Cerebellar cortex (tissue), 1 donor: ENCODE results near the gene SAFB.
"Not testable (repeated sequence)": the region's sequence is repeated elsewhere in the genome, so short reads cannot be mapped to it uniquely, and the experiment has no call there.

ENCODE experiments used
- DNase-seq: peaks from one replicate; pipeline ENCODE4 v3.0.0-alpha.2; 2015; ENCODE audit warnings: low spot score

Gene SAFB

DNA sequence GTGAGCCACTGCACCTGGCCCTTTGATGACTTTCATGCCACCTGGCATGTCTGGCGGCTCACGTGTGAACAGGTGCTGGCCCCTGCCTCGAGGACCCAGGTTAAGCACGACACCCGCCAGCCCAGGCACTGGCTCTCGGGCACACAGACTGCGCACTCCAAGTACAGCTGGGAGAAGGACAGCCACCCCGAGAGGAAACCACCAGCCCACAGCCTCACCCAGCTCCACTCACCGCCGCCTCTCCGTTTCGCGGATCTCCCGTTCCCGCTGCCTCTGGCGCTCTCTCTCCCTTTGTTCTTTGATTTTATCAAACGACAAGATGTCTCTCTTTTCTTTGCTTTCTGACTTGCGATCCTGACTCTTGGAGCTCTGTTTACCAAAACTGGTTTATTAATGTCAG, 27.8 kb upstream of the SAFB start:
- DNase-seq: no peak

DNA sequence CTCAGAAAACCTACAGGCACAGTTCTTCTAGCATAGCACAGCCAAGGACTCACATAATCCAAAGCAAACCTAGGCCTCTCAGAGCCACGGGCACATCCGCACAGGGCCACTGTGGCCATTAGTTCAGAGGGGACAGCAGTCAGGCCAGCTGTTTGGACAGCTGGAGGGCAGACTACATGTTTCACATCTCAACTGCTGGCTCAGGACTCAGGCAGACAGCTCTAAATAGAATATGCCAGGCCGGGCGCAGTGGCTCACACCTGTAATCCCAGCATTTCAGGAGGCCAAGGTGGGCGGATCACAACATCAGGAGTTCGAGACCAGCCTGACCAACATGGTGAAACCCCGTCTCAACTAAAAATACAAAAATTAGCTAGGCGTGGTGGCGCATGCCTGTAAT, 27.1 kb upstream of the SAFB start:
- no peak for DNase-seq

DNA sequence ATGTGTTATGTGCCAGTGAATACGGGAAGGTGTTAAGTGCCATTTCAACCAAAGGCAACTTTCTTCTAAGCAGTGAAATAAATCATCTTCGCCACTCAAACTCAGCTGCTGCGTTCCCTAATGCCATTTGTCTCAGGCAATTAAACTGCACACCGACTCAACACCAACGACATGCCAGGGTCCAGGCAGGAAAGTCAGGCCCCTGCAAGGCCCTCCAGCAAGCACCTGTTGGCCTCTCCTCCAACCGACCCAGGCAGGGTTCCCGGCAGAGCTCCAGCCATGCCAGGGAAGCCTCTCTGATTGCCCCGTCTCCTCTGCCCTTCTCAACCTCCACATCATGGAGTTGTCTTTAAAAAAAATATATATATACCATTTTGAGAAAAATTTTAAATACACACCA, 22.1 kb upstream of the SAFB start:
- no peak for DNase-seq

DNA sequence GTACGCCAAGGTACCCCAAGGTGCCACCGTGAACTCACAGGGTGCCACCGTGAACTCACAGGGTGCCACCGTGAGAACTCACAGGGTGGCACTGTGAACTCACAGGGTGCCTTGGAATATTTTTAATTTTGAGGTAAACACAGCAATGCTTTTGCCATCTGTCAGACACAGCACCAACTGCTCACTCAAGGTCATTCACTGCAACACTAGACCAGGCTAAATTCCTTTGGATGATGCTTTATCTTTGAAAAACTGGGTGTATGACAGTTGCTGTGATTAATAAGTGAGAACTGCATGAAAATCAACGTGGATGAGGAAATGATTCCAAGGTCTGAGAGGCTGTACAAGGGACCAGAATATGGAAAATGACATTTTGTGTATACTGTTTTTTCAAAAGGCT, 19.3 kb upstream of the SAFB start:
- DNase-seq: no peak

GRCh38 chr19:5605362-5605761, 17.5 kb upstream of the SAFB start:
- no peak for DNase-seq

GRCh38 chr19:5607318-5608275, 15.3 kb upstream of the SAFB start:
- no peak for DNase-seq

DNA sequence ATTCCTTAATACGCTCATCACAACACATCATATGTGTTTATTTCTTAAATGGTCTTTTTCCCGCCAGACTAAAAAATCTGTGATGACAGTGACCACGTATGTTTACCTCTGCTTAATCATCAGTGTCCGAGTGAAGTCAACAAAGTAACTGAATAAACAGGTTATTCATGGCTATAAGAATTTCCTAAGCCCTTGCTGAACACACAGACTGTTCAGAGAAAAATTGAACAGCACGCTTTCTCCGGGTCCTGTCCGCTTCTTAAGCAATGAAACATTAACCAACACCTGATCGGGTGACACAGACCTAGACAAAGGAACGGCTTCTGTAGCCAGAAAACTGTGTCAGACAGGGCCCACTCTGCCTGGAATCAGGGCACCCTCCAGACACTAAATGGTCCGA, 14.6 kb upstream of the SAFB start:
- DNase-seq: no peak

DNA sequence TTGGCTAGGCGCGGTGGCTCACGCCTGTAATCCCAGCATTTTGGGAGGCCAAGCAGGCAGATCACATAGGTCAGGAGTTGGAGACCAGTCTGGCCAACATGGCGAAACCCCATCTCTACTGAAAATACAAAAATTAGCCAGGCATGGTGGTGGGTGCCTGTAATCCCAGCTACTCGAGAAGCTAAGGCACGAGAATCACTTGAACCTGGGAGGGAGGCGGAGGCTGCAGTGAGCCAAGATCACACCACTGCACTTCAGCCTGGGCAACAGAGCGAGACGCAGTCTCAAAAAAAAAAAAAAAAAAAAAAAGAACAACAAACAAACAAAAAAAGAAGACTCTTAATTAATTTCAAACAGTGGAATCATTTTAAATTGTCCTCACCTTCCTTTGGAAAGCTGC, 14.1 kb upstream of the SAFB start:
- DNase-seq: not testable (repeated sequence)

DNA sequence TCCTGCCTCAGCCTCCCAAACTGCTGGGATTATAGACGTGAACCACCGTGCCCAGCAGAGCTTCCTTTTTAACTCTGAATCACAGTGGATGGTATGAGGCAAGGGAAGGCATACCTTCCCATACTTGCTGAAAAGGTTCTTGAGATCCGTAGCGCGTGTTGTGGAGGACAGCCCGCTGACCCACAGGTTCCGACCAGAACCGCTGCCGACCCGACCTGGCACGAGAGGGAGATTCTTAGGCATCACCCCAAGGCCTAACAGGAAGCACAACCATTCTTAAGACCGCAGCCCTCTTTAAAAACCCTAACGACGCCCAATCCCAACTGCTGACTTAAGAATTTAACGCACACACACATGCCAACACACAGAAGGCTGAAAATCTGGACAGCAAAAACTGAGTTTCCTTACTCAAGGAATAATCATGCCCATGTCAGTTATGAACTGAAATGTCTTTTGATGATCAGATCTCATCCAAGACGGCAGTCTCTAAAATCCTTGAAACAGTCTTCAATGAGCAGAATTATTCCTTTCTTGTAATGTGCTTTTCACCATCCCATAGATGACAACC, 12.9 kb upstream of the SAFB start:
- DNase-seq: no peak

GRCh38 chr19:5612891-5613865, 9.7 kb upstream of the SAFB start:
- no peak for DNase-seq

- no peak for DNase-seq
These were observed 7.0 kb upstream of the SAFB start for GRCh38 chr19:5615756-5616327.

DNA sequence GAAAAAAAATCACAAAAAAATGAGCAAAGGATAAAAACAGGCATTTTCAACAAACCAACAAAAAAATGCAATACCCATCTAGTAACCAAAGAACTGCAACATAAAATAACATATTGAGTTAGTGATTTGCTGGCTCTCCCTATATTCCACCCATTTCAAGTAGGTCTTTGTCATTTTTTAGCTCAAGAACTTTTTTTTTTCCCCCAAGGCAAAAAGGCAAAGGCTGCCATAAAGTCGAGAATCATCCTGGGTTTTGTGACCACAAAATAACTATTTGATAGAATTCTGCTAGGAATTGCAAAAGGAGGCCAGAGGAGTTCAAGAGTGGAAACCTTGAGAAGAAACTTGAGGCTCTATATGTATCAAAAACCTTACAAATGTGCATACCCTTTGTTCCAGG, 5.8 kb upstream of the SAFB start:
- no peak for DNase-seq

DNA sequence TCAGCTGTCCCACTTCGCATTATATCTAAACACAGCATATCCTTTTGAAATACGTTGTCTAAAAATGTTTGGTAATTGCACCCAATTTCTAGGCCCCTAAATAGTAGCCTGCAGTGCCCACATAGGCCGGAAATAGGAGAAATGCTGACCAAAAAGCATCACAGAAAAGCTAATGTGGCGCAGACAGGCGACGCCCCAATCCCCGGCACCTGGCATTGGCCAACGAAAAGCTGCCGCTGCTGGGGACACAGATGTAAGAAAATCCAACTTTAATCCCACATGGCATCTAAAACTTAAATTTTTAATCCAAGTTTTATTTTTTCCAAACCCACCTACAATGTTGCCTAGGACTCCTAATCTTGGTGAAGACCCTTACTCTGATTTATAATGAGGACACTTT, 4.3 kb upstream of the SAFB start:
- DNase-seq: no peak

GRCh38 chr19:5619946-5620345, 2.9 kb upstream of the SAFB start:
- DNase-seq: no peak

DNA sequence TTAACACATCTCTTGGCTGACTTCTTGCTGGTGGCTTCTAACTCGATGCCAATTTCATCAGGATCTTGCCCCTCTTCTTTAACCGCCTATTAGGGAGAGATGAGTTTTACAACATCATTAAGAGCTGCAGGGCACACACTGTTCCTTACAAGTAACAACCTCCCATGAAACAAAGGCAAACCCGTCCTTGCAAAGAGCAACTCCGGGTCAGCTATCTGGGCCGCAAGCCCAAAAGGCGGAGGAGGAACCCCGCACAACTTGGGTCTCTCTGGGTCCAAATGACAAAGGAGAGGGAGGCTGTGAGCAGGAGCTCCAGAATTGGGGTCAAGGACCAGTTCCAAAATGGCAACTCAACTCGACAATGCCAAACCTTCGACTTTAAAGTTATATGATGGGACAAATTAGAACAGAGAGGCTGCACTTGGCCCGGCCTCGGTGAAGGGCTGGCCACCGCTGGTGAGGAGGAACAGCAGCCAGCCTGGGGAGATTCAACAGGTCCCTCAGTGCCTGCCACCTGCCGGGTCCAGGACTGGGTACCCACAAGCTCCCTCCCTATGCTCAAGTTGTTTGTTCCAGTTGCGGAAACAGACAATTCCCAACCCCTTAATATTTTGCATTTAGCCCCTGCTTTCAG, 1.5 kb upstream of the SAFB start:
- no peak for DNase-seq

DNA sequence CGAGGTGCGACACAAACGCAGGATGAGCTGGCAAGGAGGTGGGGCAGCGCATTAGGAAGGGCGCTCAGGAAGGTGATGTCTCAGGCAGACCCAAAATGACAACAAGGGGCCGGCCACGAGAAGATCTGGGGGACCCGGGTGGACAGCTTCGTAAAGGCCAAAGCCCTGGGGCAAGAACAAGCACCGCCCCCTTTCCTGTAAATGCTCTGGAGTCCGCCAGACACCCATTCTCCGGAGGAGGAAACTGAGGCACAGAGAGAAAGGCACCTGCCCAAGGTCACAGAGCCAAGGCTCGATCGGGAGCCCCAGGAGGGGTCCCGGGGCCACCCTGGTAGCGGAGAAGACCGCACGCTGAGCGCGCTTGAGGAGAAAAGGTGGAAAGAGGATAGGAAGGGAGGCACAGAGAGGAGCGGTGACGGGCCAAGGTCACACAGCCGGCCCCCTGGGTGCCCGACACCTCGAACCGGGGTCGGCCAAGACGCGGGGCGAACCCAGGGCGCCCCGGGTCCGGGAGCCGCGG, 878 bp upstream of the SAFB start:
- no peak for DNase-seq

DNA sequence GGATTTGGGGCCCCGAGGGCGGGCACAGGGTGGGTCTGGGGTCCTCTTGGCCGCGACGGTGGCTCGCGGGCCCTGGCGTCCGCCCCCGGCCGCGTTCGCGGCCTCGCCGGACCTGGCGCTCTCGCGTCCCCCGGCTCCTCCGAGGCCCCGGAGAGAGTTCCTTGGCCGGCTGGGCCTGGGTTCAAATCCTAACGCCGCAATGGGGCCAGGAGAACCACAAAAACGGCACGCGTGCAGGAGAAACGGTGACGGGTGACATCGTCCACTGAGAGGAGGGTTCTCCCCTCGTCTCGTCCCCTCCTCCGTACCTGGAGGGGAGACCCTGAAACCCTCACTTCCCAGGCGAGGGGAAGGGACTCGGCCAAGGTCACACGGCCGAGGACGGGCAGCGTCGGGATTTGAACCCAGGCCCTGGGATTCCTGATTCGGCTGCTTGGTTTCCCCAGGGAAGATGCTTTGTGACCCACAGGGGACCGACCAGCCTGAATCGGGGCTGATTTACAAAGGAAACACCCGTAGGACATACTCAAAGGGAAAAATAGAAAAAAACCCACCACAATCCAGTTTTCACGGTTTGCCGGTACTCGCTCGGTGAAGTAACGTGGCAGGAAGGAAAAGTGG, 624 bp downstream of the SAFB start:
- DNase-seq: no peak

- DNase-seq: peak; percentile 31
These were observed 1.3 kb downstream of the SAFB start for GRCh38 chr19:5624018-5624663.

GRCh38 chr19:5624741-5625278, 1.9 kb downstream of the SAFB start:
- no peak for DNase-seq

DNA sequence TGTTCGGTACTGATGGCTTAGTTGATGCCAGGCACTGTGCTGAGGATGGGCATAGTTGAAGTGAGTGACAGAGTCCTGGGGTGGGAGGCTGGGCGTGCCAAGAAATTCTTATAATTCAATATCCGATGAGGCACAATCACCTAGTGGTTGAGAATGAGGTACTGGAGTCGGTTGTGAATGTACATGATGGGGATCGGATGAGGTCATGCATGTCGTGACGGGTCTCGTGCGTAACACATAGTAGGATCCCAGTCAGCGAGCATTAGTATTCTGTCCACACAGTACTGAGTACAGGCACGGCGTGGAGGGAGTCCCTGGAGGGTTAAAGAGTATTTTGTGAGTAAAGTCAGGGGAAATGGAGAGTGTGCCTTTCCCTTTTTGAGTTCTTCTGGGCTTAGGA, 2.8 kb downstream of the SAFB start:
- no peak for DNase-seq
